Prostate gland (tissue), 2 donors: ENCODE measurements around the gene AK9. TPM values are rescaled to one million over a fixed set of nuclear protein-coding genes. Genes with fewer than 3 reads are reported as not detected.

Experiments
- DNase-seq: peaks from one replicate; pipeline ENCODE4 v3.0.0-alpha.2; 2019; ENCODE audit warnings: low spot score
- H3K27ac ChIP-seq, 2 donors: fragments of 200-600 bp; sonication (generic); 2 replicates each; pipeline ENCODE4 v1.5.1; 2017 to 2019
- H3K27me3 ChIP-seq: fragments of 200-600 bp; sonication (generic); replicated peaks from 2 replicates; pipeline ENCODE4 v1.5.1; 2019; ENCODE audit not compliant: insufficient read depth
- H3K36me3 ChIP-seq, 2 donors: fragments of 200-600 bp; sonication (generic); 1 replicate in 1 of 2; 2 replicates in 1 of 2; pipeline versions ENCODE4 v1.5.1 to v1.8.1; 2017 to 2019
- H3K4me1 ChIP-seq: fragments of 200-600 bp; sonication (generic); replicated peaks from 2 replicates; pipeline ENCODE4 v1.5.1; 2019
- H3K4me3 ChIP-seq, 2 donors: fragments of 200-600 bp; sonication (generic); 2 replicates each; pipeline ENCODE4 v1.5.1; 2017 to 2019
- H3K9me3 ChIP-seq: fragments of 200-600 bp; sonication (generic); 2 replicates; pipeline ENCODE4 v1.5.1; 2017
- POLR2A ChIP-seq: fragments of 450-650 bp; IDR thresholded peaks from one replicate; pipeline ENCODE4 v1.6.1; 2016; ENCODE audit warnings: antibody characterized with exemption, mild to moderate bottlenecking
- POLR2AphosphoS5 ChIP-seq: sonication (generic); formaldehyde crosslinking; IDR thresholded peaks from one replicate; pipeline ENCODE4 v1.6.1; 2017; ENCODE audit warnings: antibody characterized with exemption
- WGBS: methylation state at CpG from one replicate; pipeline ENCODE4 v1.1.5; 2018; 5-methylcytosine and 5-hydroxymethylcytosine counted together
- intact Hi-C: fragments of 100-400 bp; cut with DNase I; formaldehyde crosslinking; loops from one replicate; pipeline ENCODE4 v1.14.2; 2022
- total RNA-seq, 2 donors: library from RNA; depleted of rRNA; stranded (reverse); fragments of >200 nt; gene quantifications; one replicate each; pipeline ENCODE4 v1.1.0, GENCODE V29; 2016
- TF ChIP-seq, protein P1 (sequence below), 4 experiments: fragments of 200-600 bp in 2 of 4; fragments of 450-650 bp in 2 of 4; sonication (generic) in 2 of 4; IDR thresholded peaks; 1 replicate in 3 of 4; 2 replicates in 1 of 4; pipeline ENCODE4 v1.5.1; 2016 to 2019; ENCODE audit warnings: antibody characterized with exemption in 4 of 4, mild to moderate bottlenecking in 2 of 4, moderate library complexity in 2 of 4

Gene AK9
- total RNA-seq, 2 donors from 2014 or later, result 4.5 to 22.0 TPM

DNA sequence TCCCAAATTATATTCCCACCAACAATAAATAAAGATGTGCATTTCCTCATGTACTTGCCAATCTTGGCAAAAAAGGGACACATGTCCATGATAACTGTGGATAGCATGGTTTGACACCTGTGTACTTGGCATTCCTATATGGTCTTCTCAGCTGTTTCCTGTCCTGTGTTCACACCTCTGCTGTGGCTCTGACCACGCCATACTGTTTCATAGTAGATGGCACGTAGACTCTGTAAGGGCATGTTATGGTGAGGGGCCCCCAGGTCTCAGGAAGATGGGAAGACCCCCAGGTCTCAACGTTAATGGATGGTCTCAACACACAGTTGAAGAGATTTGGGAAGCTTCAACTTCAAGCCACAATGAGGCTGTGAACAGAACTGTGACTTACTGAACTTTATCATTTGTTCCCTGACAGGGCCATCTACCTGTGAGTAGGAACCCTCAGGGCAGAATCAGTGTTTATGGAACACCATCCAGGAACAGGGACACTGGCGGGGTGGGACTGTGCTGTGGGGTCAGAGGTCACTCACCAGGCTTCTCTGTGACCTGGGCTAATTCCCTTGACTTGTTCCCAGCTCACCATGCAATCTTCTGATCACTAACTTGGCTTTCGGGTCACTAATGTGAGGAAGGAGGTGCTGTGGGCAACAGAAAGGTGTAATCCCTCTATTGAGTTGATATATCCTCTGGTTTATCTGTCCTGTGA, 219.7 kb downstream of the AK9 start:
- Histone ChIP-seq H3K27ac (no peak overlapping the region), H3K27me3 (no peaks in the 10 kb centered on the region), H3K9me3 (no peaks in the 10 kb centered on the region), H3K36me3 (peaks cover 0 to 7% of the 10 kb centered on the region in 2 donors), H3K4me3 (no peak overlapping the region), H3K4me1 (no peaks in the 10 kb centered on the region)
- WGBS, result 88% methylated on average over 5 of the region's 5 CpGs
- no peak for TF ChIP-seq POLR2A
- TF ChIP-seq, protein P1, sequence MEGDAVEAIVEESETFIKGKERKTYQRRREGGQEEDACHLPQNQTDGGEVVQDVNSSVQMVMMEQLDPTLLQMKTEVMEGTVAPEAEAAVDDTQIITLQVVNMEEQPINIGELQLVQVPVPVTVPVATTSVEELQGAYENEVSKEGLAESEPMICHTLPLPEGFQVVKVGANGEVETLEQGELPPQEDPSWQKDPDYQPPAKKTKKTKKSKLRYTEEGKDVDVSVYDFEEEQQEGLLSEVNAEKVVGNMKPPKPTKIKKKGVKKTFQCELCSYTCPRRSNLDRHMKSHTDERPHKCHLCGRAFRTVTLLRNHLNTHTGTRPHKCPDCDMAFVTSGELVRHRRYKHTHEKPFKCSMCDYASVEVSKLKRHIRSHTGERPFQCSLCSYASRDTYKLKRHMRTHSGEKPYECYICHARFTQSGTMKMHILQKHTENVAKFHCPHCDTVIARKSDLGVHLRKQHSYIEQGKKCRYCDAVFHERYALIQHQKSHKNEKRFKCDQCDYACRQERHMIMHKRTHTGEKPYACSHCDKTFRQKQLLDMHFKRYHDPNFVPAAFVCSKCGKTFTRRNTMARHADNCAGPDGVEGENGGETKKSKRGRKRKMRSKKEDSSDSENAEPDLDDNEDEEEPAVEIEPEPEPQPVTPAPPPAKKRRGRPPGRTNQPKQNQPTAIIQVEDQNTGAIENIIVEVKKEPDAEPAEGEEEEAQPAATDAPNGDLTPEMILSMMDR (IDR thresholded peaks at IDR 0.05), result no peak
- no peak for TF ChIP-seq POLR2AphosphoS5
- no peak for DNase-seq
- intact Hi-C loops, result no loop called here

DNA sequence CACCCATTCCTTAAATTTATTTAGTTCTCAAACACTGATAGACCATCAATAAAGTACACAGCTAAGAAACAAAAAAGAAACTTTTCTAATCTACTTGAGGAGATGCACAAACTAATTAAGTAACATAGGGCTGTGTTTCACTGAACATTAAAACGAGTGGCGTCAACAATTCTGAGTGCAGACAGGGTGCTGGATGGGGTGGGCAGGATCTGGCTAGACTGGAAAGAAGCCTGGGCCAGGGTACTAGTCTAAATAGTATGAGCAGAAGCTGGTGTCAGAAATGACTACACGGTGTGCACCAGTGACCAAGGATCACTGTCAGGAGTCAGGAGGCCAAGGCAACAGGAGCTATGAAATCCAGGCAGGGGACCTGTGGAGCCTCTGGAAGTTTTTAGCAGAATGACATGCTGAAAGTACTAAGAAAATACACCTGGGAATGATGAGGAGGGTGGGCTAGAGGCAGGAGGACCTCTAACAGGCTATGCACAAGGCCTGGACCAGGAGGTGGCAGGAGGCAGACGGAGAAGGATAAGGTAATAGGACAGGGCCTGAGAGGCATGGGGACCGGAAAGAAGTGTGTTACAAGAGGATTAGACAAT, 221.3 kb downstream of the AK9 start:
- Histone ChIP-seq H3K27ac (no peak overlapping the region), H3K27me3 (no peaks in the 10 kb centered on the region), H3K4me3 (no peak overlapping the region), H3K36me3 (peaks cover 0 to 7% of the 10 kb centered on the region in 2 donors), H3K4me1 (no peaks in the 10 kb centered on the region), H3K9me3 (no peaks in the 10 kb centered on the region)
- no peak for DNase-seq
- TF ChIP-seq, protein P1 (IDR thresholded peaks at IDR 0.05), result no peak
- TF ChIP-seq POLR2AphosphoS5 (no peak), POLR2A (no peak)
- intact Hi-C loops, result no loop called here
- WGBS, result over 99% methylated on average over 5 of the region's 5 CpGs

DNA sequence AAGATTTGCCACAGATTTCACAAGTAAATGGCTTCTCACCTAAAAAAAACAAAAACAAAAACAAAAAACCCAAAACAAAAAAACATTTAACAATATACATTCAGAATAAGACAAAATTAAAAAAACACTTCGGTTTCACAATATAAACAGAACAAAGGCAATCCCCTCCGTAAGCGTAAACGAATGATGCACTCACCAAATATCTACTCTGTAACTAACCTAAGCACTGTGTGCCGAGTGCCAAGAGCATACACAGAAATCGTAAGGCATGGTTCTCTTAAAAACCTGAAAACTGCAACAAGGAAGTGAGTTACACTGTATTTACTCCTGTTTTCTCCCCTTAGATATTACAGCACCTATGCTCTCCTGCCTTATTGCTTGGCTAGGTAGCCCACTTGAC, 223.3 kb downstream of the AK9 start:
- no peaks in the 10 kb centered on the region for H3K9me3 ChIP-seq
- intact Hi-C loops, result no loop called here
- TF ChIP-seq POLR2A, result no peak
- no peak for TF ChIP-seq POLR2AphosphoS5
- TF ChIP-seq, protein P1 (IDR thresholded peaks at IDR 0.05), result no peak
- H3K27ac ChIP-seq, result no peak overlapping the region
- no peak for DNase-seq
- 88% methylated on average over 6 of the region's 6 CpGs for WGBS
- no peak overlapping the region for H3K4me3 ChIP-seq
- H3K4me1 ChIP-seq, result no peaks in the 10 kb centered on the region
- H3K36me3 ChIP-seq, result peaks cover 0 to 7% of the 10 kb centered on the region in 2 donors
- H3K27me3 ChIP-seq, result no peaks in the 10 kb centered on the region

DNA sequence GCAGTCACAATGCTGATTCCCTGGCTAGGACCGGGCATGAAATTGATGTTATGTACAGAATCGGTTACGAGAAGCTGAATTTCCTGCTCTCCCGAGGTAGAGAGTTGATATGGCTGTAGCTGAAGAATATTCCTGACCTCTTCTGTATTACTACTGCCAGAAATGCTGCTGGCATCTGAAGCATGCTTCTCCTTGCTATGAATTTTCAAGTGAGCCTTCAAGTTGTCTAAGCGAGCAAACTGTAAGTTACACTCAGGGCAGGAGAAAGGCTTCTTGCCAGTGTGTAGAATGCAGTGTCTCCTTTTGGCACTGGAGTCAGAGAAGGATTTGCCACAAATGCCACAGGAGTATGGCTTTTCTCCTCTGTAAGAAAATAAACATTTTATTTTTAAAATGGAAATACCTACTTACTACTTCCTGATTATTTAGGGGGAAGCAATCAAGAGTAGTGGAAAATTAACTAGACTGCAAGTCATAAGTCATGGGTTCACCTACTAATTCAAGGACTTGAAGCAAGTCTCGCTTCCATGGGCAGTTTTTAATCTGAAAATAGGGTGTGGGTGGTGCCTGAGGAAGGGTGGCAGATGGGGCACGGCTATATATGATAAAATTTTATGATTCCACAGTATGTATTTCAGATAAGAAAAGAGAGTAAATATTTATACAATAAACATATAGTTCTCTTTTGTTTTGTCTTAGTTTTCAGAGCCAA, 224.6 kb downstream of the AK9 start:
- no peaks in the 10 kb centered on the region for H3K27me3 ChIP-seq
- no peaks in the 10 kb centered on the region for H3K9me3 ChIP-seq
- 83% methylated on average over 7 of the region's 7 CpGs for WGBS
- no peak overlapping the region for H3K4me3 ChIP-seq
- H3K27ac ChIP-seq, result no peak overlapping the region
- TF ChIP-seq POLR2AphosphoS5, result no peak
- no peak for TF ChIP-seq POLR2A
- TF ChIP-seq, protein P1 (IDR thresholded peaks at IDR 0.05), result no peak
- no peaks in the 10 kb centered on the region for H3K4me1 ChIP-seq
- no peak for DNase-seq
- H3K36me3 ChIP-seq, result no peaks in the 10 kb centered on the region
- intact Hi-C loops, result no loop called here
